SJCRH30 (cell line): ENCODE measurements around the gene EPHA4. TPM values are rescaled to one million over a fixed set of nuclear protein-coding genes. Genes with fewer than 3 reads are reported as not detected.

Experiments
- DNase-seq, 2 experiments: peaks; one replicate each; pipeline ENCODE4 v3.0.0-alpha.2; 2015 to 2020
- H3K27ac ChIP-seq: fragments of 250-450 bp; sonication (Bioruptor Pico); 2 replicates; pipeline ENCODE4 v1.5.1; 2020; ENCODE audit warnings: mild to moderate bottlenecking, moderate library complexity
- H3K27me3 ChIP-seq: fragments of 250-450 bp; sonication (Bioruptor Pico); 2 replicates; pipeline ENCODE4 v1.5.1; 2020; ENCODE audit warnings: mild to moderate bottlenecking, moderate library complexity
- H3K36me3 ChIP-seq: fragments of 250-450 bp; sonication (Bioruptor Pico); 2 replicates; pipeline ENCODE4 v1.5.1; 2020; ENCODE audit warnings: mild to moderate bottlenecking, moderate library complexity
- H3K4me1 ChIP-seq: fragments of 250-450 bp; sonication (Bioruptor Pico); 2 replicates; pipeline ENCODE4 v1.5.1; 2020; ENCODE audit warnings: mild to moderate bottlenecking, moderate library complexity
- H3K4me3 ChIP-seq: fragments of 250-450 bp; sonication (Bioruptor Pico); 2 replicates; pipeline ENCODE4 v1.5.1; 2020; ENCODE audit warnings: mild to moderate bottlenecking, moderate library complexity
- H3K9me3 ChIP-seq: fragments of 250-450 bp; sonication (Bioruptor Pico); replicated peaks from 2 replicates; pipeline ENCODE4 v1.5.1; 2020; ENCODE audit warnings: mild to moderate bottlenecking, moderate library complexity
- total RNA-seq: library from RNA; depleted of rRNA; stranded (reverse); fragments of >200 nt; shearing (Covaris generic); gene quantifications from 2 replicates; pipeline ENCODE4 v1.2.3, GENCODE V29; 2014

The EPHA4 gene
- total RNA-seq, 1 experiment from 2014 or later: 4.2 TPM

DNA sequence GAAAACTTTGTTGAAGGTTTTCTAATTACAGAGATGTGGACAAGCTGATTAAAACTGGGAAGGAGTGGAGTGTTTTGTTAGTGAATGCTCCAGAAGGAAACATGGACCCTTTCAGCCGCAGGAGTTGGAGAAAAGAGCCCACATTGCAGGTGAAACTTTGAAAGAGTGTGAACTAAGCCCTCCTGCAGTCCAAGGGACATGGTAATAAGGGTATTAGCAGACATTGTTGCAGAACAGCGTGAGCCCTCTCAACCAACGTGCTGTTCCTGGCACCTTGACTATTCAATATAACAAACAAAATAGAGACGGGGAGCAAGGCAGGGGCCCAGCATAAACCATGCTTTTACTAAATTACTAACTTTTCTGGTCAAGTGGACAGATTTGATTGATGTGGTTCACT is 122.7 kb downstream of the EPHA4 start:
- Histone ChIP-seq H3K4me3 (no peak overlapping the region), H3K4me1 (no peaks in the 10 kb centered on the region), H3K27me3 (no peaks in the 10 kb centered on the region), H3K27ac (no peak overlapping the region), H3K9me3 (no peaks in the 10 kb centered on the region), H3K36me3 (no peaks in the 10 kb centered on the region)
- DNase-seq: no peak

DNA sequence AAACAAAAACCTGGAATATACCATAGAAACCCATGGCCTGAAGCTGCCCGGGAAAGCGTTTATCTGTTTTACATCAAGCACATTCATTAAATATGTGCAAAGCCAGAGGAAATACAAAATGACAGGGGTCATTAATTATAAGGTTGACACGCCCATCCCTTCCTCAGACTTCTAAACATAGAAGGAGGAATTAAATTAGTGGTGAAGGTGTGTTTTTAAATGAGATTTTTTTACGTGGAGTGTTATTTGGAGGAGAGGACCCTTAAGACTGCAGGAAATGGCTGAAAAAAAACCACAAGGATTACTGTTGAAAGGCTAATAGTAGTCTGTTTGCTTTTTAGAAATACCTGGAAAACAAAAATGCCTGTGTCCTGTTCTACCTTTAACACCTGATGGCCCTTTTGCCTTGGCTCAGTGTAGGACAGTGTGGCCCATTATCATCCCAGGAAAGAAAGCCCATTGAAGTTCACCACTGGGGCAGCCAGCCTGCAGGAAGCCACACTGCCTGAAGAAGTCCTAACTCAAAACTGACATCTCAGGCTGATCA is 123.2 kb downstream of the EPHA4 start:
- Histone ChIP-seq H3K27ac (no peak overlapping the region), H3K27me3 (no peaks in the 10 kb centered on the region), H3K36me3 (no peaks in the 10 kb centered on the region), H3K4me3 (no peak overlapping the region), H3K4me1 (no peaks in the 10 kb centered on the region), H3K9me3 (no peaks in the 10 kb centered on the region)
- no peak for DNase-seq

DNA sequence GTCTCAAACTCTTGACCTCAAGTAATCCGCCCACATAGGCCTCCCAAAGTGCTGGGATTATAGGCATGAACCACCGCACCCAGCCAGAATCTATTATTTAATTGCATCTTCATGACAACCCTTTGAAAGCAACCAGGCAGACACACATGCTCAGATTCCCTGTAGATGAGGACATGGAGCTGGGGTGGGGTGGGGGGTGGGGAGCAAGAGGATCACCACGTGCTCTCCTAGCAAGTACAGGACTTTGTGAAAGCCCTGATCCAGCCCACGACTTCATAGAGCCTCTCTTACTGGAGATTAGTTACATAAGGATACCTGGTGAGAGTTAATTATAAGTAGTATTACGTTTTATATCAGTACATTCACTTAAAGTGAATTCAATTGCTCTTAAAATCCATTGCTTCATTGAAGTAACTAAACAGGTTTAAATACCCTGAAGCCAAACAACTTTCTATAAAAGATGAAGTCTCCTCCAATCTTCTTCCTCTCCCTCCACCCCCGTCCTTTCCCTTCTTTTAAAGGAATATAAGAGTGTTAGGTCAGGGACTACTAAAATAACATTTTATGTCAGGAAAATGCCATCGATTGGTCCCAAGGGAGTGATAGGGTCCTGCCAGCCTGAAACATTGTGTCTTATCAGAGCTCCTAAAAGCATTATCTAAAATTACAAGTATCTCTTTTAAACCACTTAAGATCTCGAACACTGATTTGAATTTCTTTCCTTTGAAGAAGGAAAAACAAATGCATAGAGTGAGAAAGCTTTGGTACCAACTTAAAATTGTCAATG is 123.9 kb downstream of the EPHA4 start:
- Histone ChIP-seq H3K4me1 (no peaks in the 10 kb centered on the region), H3K4me3 (no peak overlapping the region), H3K36me3 (no peaks in the 10 kb centered on the region), H3K27ac (no peak overlapping the region), H3K27me3 (no peaks in the 10 kb centered on the region), H3K9me3 (no peaks in the 10 kb centered on the region)
- no peak for DNase-seq

DNA sequence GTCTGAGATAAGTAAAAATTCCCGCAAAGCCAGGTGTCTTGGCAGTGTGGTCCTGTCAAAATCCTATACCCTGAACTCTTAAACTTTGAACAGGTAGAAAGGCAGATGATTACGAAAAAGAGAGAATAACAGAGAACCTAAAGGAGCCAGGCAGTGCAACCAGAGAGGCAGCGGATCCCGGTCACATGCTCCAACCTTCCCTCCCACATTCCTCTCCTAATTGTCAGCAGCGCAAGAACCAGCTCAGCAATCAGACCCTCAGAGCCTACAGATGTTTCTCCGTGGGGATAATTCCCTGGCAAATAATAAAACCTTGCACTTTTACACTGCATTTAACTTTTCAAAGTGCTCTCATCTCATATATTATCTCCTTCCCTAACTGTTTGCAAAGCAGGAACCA is 124.8 kb downstream of the EPHA4 start:
- H3K27me3 ChIP-seq: no peaks in the 10 kb centered on the region
- H3K4me3 ChIP-seq: no peak overlapping the region
- H3K27ac ChIP-seq: no peak overlapping the region
- DNase-seq: no peak
- H3K9me3 ChIP-seq: no peaks in the 10 kb centered on the region
- no peaks in the 10 kb centered on the region for H3K4me1 ChIP-seq
- no peaks in the 10 kb centered on the region for H3K36me3 ChIP-seq

DNA sequence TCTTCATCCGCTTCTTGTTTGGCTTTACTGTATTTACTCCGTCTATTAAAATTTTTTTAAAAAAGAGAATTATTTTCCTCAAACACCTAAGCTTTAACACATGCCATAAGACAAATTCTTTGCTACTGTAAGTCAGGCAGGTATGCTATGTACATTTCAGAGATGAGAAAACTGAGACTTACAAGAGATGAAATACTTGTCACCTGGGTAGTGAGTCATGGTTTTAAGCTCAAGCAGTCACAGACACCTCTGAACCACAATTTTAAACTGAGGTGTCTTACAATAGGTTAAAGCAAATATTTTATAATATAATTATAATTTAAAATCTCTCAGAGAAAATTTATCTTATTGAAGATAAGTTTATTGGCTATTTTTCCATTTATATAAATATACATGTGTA is 126.0 kb downstream of the EPHA4 start:
- H3K27ac ChIP-seq: no peak overlapping the region
- no peaks in the 10 kb centered on the region for H3K9me3 ChIP-seq
- no peak for DNase-seq
- no peaks in the 10 kb centered on the region for H3K27me3 ChIP-seq
- no peak overlapping the region for H3K4me3 ChIP-seq
- no peaks in the 10 kb centered on the region for H3K4me1 ChIP-seq
- H3K36me3 ChIP-seq: no peaks in the 10 kb centered on the region

DNA sequence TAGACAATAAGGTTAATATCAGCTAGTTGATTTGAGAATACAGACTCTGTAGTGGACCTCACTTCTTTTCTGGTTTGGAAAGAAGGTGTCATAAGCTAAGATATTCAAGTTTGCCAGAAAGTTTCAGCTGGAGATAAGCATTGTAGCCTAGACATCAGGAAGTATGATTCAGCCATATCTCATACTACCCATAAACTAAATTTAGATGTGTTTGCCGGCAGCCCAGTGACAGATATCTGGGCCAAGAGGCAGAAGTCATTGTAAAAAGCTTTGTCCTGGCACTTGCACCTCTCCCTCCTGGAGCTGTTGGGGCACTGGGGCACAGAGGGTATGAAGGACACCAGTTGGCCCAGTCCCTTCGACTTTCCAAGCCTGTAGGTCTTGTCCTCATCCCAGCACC is 128.0 kb downstream of the EPHA4 start:
- Histone ChIP-seq H3K9me3 (no peaks in the 10 kb centered on the region), H3K4me3 (no peak overlapping the region), H3K36me3 (no peaks in the 10 kb centered on the region), H3K27me3 (no peaks in the 10 kb centered on the region), H3K27ac (no peak overlapping the region), H3K4me1 (no peaks in the 10 kb centered on the region)
- DNase-seq: no peak

DNA sequence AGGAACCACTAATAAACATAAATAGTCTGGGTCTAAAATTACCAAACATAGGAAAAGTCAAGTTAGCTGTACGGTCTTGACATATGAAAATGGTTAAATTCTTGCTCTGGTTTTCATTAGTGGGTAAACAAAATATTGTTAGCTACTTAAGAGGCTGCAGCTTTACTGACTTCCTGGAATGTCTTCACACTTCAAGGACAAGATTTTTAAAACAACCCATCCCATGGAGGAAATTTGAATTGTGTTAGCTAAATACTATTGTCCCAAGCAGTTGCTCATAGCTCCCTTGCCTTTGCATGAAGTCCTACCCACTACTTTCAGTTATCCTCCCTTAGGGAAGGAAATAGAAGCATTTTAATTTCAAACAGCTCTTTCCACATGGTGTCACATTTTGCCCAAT is 128.5 kb downstream of the EPHA4 start:
- no peak for DNase-seq
- Histone ChIP-seq H3K27me3 (no peaks in the 10 kb centered on the region), H3K9me3 (no peaks in the 10 kb centered on the region), H3K27ac (no peak overlapping the region), H3K4me1 (no peaks in the 10 kb centered on the region), H3K36me3 (no peaks in the 10 kb centered on the region), H3K4me3 (no peak overlapping the region)

DNA sequence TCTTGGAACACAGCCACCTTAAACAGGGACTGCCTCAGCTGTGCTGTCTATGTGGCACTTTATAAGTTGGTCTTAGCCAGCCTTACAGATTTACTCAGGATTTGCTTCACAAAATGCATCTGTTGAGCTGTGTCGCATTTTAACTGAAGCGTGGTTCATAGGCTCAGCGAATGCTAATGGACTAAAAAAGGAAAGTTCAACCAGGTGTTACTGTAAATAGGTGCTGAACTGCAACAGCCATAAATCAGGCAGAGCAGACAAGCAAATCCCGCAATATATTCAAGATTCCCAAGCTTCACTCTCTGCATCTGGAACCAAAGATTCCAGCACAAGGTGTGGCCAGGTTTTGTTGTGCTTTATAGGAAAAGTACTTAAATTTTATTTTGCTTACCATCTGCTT is 130.0 kb downstream of the EPHA4 start:
- Histone ChIP-seq H3K27me3 (no peaks in the 10 kb centered on the region), H3K27ac (no peak overlapping the region), H3K9me3 (no peaks in the 10 kb centered on the region), H3K4me1 (no peaks in the 10 kb centered on the region), H3K4me3 (no peak overlapping the region), H3K36me3 (no peaks in the 10 kb centered on the region)
- no peak for DNase-seq

DNA sequence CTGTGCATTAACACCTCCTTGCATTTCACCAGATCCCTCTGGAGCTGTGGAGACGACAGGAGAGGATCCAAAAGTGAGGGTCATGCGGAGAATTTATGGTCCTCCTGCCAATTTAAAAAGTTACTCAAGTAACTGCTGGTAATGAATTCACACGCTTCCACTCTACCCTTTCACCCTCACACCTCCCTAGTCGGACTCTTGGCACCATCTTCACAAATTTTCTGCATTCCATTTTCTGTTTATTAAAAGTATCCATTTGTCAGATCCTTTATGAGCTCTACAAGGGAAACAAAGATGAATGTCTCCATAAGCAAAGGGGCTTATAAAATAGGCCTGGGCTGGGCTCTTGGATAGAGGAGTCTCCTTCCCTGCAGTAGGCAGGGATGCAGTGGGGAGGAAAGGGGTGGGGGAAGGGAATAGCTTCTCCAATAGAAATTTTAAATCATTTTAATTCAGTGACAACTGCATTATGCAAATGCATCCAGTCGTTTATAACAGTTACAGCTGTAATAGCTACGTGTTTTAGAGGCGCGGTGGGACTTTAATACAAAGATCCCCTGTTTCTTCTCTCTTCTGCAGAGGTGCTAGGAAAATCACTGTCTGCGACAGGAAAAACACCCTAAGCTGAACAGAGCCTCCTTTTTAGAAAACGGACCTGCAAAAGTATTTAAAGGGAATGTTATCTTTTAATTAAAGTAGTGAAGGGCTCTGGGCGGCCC is 132.2 kb downstream of the EPHA4 start:
- no peaks in the 10 kb centered on the region for H3K4me1 ChIP-seq
- no peaks in the 10 kb centered on the region for H3K36me3 ChIP-seq
- H3K27me3 ChIP-seq: no peaks in the 10 kb centered on the region
- no peak for DNase-seq
- no peaks in the 10 kb centered on the region for H3K9me3 ChIP-seq
- no peak overlapping the region for H3K27ac ChIP-seq
- H3K4me3 ChIP-seq: no peak overlapping the region

DNA sequence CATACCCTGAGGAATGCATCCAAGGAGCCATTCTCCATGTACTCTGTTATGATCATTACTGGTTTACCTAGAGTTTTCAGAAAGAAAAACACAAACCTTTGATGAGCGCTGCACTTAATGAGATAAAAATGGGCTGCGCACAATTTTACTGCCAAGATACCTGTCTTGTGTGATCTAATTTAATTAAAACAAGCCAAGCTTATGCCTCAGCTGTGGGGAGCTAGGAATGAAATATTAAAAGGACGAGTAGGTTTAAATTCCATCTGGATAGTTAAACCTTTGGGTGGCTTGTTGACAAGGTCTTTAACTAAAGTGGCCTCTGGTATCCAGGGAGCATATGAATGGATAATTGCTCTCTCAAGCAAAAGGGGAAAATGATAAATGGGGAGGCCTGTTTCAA is 135.0 kb downstream of the EPHA4 start:
- H3K36me3 ChIP-seq: no peaks in the 10 kb centered on the region
- no peak overlapping the region for H3K4me3 ChIP-seq
- H3K4me1 ChIP-seq: no peaks in the 10 kb centered on the region

DNA sequence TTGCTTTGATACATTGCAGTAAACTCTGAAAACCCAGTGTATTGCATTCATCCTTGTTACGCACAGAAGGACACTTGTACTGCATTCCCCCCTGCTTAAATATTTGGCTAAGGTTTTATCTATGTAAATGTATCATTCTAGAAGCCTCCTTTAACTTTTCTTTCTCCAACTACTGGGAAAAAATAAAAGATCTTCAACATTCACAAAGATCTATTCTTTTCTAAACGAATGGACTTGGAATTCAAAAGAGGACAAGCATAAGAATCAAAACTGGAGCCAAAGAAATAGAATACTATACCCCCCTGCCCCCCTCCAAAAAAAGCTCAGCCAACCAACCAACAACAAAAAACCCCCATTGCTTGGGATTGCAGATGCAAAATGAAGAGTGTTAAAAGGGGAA is 136.9 kb downstream of the EPHA4 start:
- Histone ChIP-seq H3K4me3 (no peak overlapping the region), H3K4me1 (no peaks in the 10 kb centered on the region), H3K27me3 (no peaks in the 10 kb centered on the region), H3K36me3 (no peaks in the 10 kb centered on the region), H3K9me3 (no peaks in the 10 kb centered on the region), H3K27ac (no peak overlapping the region)
- no peak for DNase-seq

More for the DNA sequence above, 135.0 kb downstream of the EPHA4 start:
- no peak for DNase-seq
- Histone ChIP-seq H3K9me3 (no peaks in the 10 kb centered on the region), H3K27me3 (no peaks in the 10 kb centered on the region), H3K27ac (no peak overlapping the region)

DNA sequence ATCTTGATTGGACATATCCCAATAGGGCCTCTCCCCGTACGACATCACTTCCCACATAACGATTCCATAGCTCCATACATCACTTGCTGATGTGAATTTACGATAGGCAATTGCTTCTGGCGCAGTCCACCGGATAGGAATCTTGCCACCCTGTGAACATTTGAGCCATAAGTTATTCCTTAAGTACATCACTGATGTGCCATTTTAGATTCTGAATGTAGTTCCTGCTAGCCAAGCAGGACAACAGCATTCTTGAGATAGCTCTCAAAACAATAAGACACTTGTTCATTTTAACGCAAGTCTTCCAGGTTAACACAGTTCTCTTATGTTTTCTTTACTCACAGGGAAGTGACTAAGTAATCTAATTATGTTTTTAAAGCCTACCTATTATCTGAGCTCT is 138.0 kb downstream of the EPHA4 start:
- DNase-seq: no peak
- Histone ChIP-seq H3K27me3 (no peaks in the 10 kb centered on the region), H3K4me3 (no peak overlapping the region), H3K4me1 (no peaks in the 10 kb centered on the region), H3K9me3 (no peaks in the 10 kb centered on the region), H3K36me3 (no peaks in the 10 kb centered on the region), H3K27ac (no peak overlapping the region)

DNA sequence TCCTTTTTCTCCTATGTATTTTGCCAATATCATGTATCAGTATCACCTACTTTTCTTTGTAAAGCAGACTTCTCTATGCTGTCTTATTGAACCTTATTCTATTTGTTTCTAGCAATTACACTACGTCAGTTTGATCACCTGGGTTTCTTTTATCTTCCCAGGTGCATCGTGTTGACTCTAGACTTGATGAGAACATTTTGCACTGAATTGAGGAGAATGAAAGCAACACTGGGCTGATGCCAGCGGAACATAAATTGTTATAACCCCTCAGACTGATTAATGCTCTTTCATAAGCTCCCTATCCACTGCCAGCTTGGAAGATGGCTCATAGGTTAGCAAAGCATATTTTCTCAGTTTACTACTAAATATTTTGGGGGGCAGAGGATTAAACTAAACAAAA is 140.6 kb downstream of the EPHA4 start:
- H3K9me3 ChIP-seq: no peaks in the 10 kb centered on the region
- no peaks in the 10 kb centered on the region for H3K27me3 ChIP-seq
- DNase-seq: no peak
- no peaks in the 10 kb centered on the region for H3K4me1 ChIP-seq
- no peak overlapping the region for H3K4me3 ChIP-seq
- no peak overlapping the region for H3K27ac ChIP-seq
- H3K36me3 ChIP-seq: no peaks in the 10 kb centered on the region

DNA sequence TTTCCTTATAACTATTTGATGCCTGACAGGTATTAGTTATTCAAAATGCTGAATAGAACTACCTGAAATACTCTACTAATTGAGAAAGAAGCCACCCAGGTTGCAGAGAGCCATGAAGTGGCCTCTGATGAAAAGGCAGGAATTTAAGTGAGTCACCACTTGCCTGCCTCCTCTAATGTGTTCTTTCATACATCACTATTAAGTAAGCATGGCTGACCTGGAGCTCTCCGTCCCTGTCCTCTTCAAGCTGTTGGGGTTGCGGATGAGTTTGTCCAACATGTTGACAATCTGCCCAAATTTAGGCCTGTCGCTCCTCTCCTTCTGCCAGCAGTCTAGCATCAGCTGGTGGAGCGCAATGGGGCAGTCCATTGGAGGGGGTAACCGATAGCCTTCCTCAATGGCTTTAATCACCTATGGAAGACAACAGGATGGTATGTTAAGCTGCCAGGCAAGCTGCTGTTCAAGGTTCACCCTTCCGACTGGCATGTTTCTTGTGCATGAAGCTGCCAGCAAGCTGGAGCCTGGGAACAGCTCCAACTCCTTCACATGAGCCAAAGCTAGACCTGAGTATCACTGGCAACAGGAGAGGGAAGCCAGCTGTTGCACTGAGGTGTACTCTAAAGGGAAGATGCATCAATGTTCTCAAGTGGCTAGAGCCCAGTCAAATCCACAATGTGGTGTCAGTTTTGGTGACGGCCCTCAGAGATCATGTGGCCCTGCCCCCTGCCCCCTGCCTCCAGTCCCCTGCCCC is 142.2 kb downstream of the EPHA4 start:
- H3K36me3 ChIP-seq: no peaks in the 10 kb centered on the region
- no peak for DNase-seq
- no peak overlapping the region for H3K27ac ChIP-seq
- H3K9me3 ChIP-seq: no peaks in the 10 kb centered on the region
- no peaks in the 10 kb centered on the region for H3K4me1 ChIP-seq
- no peak overlapping the region for H3K4me3 ChIP-seq
- no peaks in the 10 kb centered on the region for H3K27me3 ChIP-seq

DNA sequence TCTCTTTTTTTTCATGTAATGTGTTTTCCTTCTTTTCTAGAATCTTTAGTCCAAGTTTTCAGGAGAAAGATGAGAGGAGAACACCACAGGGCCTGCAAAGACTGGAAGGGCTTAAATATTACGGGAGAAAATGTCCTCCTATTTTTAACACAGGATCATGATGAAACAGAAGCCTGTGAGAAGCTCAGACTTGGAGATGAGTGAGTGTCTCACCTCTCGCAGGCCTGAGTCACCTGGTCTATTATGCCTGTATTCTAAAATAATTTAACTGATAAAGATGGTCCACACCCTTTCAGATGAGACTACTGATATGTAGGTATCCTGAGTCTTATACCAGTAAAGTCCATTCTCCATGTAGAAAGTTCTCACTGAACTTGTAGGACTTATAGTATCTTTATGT is 143.2 kb downstream of the EPHA4 start:
- Histone ChIP-seq H3K4me1 (no peaks in the 10 kb centered on the region), H3K36me3 (no peaks in the 10 kb centered on the region), H3K27me3 (no peaks in the 10 kb centered on the region), H3K27ac (no peak overlapping the region), H3K4me3 (no peak overlapping the region), H3K9me3 (no peaks in the 10 kb centered on the region)
- DNase-seq: no peak
